ENCODE results near the gene MMAB. TPM values are rescaled to one million over a fixed set of nuclear protein-coding genes. Genes with fewer than 3 reads are reported as not detected.

The MMAB gene
- total RNA-seq, 1 donor from 2014 or later, result 43.5 TPM

DNA sequence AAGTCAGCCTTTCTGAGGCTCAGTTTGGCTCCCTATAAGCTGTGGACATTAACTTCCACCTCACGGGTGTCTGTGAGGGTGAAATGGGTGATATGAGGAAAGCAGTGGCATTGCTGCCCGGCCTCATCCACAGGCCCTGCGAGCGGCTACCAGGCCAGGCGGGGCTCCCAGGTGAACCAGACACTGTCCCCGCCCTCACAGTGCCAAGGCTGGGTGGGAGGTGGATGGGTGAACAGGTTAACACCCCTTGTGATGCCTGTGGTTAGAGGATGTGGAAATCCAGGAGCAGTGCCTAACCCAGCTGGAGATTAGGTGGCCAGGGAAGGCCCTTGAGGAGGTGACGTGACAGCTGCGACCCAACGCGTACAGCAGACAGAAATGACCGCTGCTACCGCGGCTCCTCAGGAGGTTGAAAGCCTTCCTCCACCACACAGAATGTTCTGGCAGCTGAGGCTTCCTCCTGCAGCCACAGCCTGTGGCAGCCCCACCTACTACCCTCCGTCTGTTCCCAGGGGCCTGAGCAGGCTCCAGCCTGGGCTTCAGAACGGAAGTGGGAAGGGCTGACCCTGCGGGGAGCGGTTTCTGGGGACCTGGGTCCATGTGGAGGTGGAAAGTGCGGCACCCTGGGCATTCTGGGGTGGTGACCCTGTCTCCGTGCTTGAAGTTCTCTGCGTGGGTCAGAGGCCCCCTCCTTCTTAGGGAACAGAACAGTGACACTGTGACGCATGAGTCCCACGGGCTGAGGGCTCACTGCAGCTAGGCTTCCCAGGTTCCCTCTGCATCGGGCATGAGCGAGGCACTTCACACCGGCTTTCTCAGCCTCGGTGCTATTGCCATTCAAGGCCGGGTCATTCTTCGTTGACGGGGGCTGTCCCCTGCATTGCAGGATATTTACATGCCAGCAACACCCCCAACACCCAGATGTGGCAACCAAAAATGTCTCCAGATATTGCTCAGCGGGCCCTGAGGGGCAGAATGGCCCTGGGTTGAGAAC, 9.7 kb downstream of the MMAB start:
- H3K36me3 ChIP-seq, result peaks cover 25 to 67% of the 10 kb centered on the region in 2 donors
- no peak overlapping the region for H3K27ac ChIP-seq
- DNase-seq (ENCODE audit: low spot score in 2 of 2), result no peak
- TF ChIP-seq, protein P1, sequence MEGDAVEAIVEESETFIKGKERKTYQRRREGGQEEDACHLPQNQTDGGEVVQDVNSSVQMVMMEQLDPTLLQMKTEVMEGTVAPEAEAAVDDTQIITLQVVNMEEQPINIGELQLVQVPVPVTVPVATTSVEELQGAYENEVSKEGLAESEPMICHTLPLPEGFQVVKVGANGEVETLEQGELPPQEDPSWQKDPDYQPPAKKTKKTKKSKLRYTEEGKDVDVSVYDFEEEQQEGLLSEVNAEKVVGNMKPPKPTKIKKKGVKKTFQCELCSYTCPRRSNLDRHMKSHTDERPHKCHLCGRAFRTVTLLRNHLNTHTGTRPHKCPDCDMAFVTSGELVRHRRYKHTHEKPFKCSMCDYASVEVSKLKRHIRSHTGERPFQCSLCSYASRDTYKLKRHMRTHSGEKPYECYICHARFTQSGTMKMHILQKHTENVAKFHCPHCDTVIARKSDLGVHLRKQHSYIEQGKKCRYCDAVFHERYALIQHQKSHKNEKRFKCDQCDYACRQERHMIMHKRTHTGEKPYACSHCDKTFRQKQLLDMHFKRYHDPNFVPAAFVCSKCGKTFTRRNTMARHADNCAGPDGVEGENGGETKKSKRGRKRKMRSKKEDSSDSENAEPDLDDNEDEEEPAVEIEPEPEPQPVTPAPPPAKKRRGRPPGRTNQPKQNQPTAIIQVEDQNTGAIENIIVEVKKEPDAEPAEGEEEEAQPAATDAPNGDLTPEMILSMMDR (IDR thresholded peaks at IDR 0.05), result no peak
- intact Hi-C loops (cut with DNase I), result no loop called here
- H3K4me3 ChIP-seq, result no peak overlapping the region
- H3K27me3 ChIP-seq, result no peaks in the 10 kb centered on the region
- H3K9me3 ChIP-seq, result no peaks in the 10 kb centered on the region
- H3K4me1 ChIP-seq, result no peaks in the 10 kb centered on the region

DNA sequence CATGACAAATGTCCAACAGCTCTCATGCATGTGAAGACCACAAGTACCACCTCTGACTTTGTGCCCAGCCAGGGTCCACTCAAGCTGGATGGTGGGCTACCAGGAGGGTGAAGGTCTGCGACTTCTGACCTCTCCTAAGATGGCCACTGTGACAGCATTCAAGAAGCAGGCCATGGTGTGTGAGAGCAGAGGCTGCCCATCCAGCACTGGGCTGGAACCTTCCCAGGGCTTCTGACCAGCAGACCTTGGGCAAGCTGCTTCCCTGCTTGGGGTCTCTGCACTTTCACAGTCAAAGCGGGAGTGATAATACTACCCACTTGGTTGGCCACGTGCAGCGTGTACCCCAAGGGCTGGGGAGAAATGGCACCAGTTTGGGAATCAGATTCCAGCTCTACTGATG, 10.4 kb downstream of the MMAB start:
- TF ChIP-seq, protein P1 (IDR thresholded peaks at IDR 0.05), result no peak
- H3K36me3 ChIP-seq, result peaks cover 18 to 60% of the 10 kb centered on the region in 2 donors
- no peak for DNase-seq (ENCODE audit: low spot score in 2 of 2)
- H3K9me3 ChIP-seq, result no peaks in the 10 kb centered on the region
- H3K27me3 ChIP-seq, result no peaks in the 10 kb centered on the region
- H3K4me1 ChIP-seq, result no peaks in the 10 kb centered on the region
- H3K4me3 ChIP-seq, result no peak overlapping the region
- intact Hi-C loops (cut with DNase I), result no loop called here
- no peak overlapping the region for H3K27ac ChIP-seq

DNA sequence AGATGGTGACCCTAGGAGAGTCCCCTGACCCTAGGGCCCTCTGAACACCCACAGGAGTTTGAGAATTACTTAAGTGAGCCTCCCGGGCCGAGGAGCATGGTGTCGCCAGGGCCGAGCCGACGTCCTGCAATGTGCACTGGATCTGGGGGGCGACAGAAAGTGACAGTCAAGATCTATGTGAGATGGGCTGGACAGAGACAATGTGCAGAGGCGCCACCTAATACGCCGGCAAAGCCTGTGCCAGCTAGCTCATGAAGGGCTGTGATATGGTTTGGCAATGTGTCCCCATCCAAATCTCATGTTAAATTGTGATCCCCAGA, 11.6 kb downstream of the MMAB start:
- DNase-seq (ENCODE audit: low spot score in 2 of 2), result no peak
- intact Hi-C loops (cut with DNase I), result no loop called here
- Histone ChIP-seq H3K27me3 (no peaks in the 10 kb centered on the region), H3K27ac (no peak overlapping the region), H3K4me1 (no peaks in the 10 kb centered on the region), H3K9me3 (no peaks in the 10 kb centered on the region), H3K36me3 (peaks cover 19 to 48% of the 10 kb centered on the region in 2 donors), H3K4me3 (no peak overlapping the region)
- TF ChIP-seq, protein P1 (IDR thresholded peaks at IDR 0.05), result no peak

DNA sequence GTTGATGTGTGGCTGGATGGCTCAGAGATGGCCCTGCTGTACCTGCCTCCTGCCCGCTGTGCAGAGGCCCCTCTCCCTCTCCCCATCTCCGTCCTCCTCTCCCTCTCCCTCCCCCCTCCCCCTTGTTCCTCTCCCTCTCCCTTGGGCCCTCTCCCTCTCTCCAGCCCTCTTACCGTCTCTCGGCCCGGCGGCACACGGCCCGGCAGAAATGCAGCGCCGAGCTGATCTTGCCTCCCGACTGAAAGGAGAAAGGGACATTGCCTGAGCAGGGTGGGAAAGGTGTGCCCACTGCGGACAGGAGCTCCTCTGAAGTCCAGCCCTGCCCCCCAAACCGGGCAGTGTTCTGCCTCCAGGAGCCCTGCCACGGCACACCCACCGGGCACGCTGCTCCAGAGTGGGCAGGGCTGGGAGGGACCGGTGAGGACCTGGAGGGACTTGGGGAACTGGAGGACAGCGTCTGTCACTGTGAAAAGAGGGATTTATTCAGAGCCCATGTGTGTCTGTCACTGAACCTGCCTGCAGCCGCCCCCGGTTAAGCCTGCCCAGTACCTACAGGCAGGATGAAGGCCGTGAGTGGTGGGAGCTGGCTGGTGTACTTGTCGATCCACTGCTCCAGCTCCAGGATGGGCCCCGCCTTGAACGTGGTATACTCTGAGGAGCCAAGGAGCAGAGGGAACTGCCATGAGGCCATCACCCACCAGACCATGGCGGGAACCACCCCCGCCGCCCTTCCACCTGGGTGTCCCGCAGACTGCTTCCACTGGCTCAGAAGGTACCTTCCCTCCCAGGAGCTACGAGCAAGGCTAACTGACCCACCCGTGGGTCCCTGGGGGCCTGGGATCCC, 12.2 kb downstream of the MMAB start:
- no peaks in the 10 kb centered on the region for H3K4me1 ChIP-seq
- H3K36me3 ChIP-seq, result peaks cover 20 to 42% of the 10 kb centered on the region in 2 donors
- H3K27ac ChIP-seq, result no peak overlapping the region
- H3K4me3 ChIP-seq, result no peak overlapping the region
- H3K27me3 ChIP-seq, result no peaks in the 10 kb centered on the region
- no peaks in the 10 kb centered on the region for H3K9me3 ChIP-seq
- TF ChIP-seq, protein P1 (IDR thresholded peaks at IDR 0.05), result no peak
- intact Hi-C loops (cut with DNase I), result no loop called here
- DNase-seq (ENCODE audit: low spot score in 2 of 2), result no peak

DNA sequence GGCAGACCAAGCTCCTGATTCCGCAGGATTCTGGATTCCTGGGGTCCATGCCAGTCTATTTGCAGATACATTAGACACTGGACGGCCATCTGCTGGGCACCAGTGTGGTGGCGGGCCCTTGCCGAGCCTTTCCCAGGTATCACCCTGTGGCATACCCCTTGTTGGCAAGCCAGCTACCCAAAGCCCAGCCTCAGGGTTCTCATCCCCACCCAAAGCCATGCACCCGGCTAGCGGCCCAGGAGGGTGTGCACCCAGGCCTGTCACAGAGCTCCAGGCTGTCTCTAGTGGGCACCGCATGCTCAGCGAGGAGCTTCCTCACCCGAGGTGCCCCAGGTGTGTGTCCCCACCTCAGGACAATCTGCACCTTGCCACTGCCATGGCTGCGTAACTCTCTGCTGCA, 13.7 kb downstream of the MMAB start:
- Histone ChIP-seq H3K4me1 (no peaks in the 10 kb centered on the region), H3K36me3 (peaks cover 15 to 37% of the 10 kb centered on the region in 2 donors), H3K9me3 (no peaks in the 10 kb centered on the region), H3K27me3 (no peaks in the 10 kb centered on the region), H3K4me3 (no peak overlapping the region), H3K27ac (no peak overlapping the region)
- no peak for DNase-seq (ENCODE audit: low spot score in 2 of 2)
- intact Hi-C loops (cut with DNase I), result no loop called here
- TF ChIP-seq, protein P1 (IDR thresholded peaks at IDR 0.05), result no peak

All from ascending aorta (tissue), 2 donors.